ENCODE results near the gene ATRN.

Gene ATRN

DNA sequence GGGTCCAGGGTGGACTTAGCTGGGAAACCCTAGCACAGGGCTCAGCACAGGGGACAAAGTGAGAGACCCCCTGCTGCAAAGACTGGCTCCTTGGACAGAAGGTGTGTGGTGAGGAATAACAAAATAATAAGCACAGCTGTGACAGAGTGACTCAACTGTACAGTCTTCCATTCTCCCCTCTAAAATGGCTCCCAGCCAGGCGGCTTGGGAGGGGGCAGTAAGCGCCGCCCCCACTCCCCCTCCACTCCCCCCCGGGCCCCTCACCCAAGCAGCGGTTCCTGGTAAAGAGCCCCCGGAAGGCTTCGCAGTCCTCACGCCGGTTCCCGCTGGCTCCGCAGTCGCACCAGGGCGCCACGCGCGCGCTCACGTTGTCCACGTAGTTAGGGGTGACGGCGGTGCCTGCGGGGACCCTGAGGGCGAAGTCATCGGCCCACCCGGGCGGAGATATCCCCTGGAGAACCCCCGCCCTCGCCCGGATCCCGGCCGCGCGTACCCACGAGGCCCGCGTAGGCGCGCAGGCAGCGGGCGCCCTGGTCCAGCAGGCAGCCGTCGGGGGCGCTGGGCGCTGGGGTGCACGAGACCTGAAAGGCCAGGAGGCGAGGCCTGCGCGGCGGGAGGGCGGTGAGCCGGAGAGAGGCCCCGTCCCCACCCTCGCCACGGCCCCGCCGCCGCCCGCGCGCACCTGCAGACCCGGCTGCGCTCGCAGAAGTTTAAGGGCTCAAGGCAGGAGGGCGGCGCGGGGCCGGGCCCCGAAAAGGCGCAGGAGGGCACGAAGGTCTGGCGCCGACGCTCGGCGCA is 189.6 kb downstream of the ATRN start:
- no peak for DNase-seq

DNA sequence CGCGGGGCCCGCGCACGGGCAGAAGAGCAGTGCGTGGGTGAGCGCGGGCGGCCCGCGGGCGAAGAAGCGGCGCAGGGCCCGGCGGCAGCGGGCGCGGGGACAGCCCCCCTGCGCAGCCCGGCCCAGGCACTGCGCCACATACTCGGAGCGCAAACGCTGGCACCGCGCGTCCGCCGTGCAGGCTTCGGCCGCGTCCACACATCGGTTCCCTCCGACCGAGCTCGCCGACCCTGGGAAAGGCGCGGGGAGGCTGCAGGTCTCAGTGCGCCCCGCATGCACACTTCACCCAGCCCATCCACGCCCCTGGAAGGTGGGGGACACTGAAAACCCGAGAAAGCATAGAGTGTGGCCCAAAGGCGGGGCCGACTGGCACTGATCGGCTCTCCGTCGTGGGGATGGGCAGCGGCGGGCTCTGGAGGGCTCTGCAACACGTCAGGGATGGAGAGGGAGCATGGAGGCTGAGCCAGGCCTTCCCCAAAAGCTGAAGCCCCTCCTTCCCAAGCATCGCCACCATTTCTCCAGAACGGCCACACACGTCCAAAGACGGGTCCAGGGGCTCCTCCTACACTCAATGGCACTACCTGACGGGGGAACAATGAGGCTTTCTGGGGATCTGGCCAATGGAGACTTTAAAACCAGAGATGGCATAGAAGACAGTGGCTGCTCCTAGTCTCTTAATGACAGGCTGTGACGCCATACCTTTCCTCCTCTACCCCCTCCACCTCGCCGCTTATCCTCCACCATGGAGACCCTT is 190.4 kb downstream of the ATRN start:
- no peak for DNase-seq

DNA sequence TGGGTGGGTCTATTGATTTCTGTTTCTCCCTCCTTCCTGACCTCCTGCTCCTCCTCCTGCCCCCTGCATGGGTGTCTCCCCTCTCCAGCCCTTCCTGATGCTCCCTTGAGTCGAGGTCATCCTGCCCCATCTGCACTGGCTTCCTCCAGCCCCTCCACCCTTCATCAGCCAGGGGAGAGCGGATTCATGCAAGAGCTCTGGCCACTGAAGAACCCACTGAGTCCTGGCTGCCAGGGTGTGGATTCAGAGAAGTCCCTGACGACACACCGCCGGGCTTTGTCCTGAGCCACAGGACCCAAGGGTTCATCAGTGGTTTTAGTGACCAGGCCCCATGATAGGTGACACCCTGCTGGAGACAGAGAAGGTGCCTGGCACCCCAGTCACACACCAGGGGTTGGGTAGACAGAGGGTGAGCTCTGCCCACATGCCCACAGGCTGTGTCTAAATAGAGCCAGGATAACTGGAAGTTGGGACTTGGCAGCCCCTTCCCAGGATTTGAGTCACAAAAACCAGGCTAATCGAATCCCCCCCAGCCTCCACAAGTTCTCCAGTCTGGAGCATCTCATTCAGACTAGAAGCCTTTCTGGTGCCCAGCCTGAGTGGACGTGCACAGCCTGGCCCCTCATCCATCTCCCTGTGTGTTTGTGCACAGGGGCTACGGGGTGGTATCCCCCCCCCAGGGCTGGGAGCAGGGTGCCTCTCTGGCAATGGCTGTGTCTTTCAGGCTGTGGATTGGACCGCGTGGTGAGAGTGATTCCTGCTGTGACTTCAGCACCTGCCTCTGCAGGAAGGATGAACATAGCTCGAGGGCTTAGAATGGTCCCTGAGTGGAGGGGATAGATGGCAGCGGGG is 191.2 kb downstream of the ATRN start:
- DNase-seq = no peak

DNA sequence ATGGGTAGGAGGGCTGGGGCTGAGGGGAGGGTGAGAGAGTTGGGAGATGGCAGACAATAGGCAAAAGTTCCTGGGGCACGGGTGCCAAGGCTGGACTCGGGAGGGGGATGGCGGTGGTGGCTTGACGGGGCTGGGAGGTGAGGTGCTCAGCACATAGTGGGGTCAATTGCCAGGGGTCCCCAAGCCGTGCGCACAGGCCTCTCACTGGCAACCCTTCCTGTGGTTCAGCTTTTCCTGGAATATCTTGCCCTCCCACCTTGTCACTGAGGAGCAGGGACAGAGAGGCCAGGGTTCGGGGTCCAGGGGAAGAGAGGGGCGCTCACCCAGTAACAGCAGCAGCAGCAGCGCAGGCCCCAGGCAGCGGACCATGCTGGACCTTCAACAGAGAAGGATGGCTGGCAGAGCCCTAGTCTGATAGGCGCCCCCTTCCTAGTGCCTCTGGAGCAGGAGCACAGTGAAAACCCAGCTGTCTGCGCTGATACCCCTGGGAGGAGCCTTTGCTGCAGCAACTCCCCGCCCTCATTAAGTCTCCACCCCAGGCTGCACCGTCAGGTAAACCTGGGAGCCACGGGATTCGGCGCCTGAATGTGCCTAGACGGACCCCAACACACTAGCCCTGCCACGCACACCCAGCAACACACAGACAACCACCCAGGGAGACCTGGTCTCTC is 192.3 kb downstream of the ATRN start, which contains the start of gene GFRA4:
Gene GFRA4 (minus strand): TSS at position 369 of the 671 bp plus-strand sequence. CDS start 0 bp downstream, at position 369.
- DNase-seq = no peak

DNA sequence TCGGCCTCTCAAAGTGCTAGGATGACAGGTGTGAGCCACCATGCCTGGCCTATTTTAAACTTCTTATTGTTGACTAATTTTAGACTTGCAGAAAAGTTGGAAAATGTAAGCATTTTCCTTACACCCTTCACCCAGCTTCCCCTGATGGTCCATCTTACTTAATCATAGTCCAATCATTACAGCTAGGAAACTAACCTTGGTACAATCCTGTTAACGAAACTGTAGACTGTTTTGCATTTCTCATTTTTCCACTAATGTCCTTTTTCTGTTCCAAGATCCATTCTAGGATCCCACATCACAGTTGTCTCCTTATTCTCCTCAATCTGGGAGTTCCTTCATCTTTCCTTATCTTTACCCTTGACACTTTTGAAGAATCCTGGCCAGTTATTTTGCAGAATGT is 193.0 kb downstream of the ATRN start:
- no peak for DNase-seq

DNA sequence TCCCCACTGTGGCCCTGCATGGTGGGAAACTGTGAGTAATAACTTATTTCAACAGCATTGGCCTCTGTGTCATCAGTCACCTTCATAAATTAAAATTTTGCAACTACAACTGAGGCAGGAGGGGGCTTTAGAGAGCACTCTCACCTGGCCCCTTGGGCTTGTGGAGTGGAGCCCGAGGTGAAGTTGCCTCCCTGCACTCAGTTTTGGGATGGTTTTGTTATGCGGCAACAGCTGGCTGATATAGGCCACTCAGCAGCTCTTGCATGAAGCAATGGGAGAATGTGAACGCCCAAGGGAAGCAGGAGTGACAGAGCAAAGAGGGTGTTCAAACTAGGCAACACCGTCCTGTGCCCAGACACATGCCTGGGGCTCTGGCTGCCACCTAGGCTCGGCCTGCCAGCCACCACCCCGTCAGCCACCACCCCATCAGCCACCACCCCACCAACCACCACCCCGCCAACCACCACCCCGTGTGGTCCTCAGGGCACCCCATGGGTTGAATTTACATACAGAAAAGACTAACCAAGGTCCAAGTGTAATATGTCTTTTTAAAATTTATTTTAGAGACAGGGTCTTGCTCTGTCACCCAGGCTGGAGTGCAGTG is 196.7 kb downstream of the ATRN start:
- DNase-seq = no peak

DNA sequence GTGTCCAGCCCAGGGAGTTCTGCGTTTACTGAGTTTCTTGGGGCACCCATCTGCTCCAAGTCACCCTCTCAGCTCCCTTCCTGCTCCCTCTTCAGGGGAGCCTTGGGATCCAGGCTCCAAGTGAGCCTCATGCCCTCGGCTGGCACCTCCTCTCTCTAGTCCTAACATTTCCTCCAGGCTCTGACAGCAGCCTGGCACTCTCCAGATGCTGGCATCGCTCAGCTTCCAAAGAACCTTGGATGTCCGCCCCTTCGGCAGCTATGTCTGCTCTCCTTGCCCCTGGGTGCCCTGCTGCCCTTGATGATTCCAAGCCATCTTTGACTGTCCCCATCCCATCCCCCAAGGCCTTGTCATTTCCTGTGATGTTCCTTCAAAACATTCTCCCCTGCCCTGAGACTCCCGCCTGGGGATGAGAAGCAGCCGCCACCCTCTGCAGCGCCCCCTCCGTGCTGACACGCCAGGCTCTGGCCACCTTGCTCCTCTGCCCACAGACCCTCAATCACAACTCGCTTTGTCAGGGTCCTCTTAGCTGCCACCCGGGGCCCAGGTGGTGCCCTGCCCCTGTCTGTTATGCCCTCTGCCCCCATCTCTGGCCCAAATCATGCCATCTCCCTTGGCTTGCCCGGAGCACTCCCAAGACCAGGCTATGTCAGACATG is 199.0 kb downstream of the ATRN start:
- DNase-seq = no peak

DNA sequence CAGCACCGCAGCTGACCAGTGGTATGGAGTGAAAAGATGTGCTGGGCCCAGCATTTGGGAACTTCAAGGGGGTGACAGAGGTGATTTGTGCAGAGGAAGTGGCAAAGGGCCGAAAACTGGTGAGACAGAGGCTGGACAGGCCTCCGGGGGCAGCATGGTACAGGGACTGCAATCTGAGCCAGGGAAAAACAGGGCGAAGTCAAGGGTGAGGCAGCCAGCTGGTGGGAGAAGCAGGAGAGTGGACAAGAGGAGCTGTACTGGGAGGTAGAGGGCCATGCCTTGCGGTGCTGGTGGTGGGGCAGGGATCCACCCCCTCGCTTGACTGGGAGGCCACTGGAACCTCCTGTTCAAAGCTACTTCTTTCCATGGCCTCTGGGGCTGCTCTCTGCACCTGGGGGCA is 199.7 kb downstream of the ATRN start:
- no peak for DNase-seq

DNA sequence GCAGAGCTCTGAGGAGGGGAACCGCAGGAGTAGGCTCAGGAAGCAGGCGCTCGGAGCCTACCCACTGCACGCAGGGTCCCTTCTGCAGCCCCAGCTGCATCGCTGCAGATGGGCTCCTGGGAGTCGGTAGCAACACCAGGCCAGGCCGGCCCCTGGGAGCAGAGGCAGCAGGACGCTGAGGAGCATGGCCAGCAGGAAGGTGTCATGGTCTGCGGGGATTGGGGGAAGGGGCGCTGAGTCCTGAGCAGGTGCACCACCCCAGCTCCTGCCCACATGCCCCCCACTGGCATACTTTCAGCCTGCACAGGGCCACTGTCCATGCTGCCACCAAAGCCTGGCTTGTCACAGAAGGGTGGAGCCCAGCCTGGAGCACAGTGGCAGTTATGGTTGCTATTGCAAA is 200.1 kb downstream of the ATRN start:
- DNase-seq = no peak

DNA sequence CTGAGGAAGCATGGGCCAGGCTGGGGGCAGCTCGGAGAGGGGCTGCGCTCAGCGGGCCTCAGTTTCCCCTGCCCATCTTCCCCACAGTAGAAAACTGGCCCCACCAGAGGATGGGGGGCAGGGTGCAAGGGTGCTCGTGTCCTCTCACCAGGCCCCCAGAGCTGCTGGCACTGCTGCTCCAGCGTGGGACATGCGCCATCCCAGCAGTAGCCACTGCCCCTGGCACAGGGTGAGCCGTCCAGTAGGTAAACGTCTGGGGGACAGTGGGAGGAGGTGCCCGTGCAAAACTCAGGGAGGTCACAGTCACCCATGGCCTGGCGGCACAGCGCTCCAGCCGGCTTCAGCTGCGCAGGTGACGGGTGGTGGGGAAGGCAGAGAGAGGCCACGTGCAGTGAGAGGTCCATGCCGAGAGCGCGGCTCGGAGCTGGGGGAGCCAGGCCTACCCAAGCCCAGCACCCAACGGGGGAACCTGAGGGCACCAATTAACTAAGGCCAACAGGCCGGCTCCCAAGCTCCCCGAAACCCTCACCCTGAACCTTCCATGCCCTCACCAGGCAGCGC is 201.2 kb downstream of the ATRN start:
- DNase-seq = no peak

DNA sequence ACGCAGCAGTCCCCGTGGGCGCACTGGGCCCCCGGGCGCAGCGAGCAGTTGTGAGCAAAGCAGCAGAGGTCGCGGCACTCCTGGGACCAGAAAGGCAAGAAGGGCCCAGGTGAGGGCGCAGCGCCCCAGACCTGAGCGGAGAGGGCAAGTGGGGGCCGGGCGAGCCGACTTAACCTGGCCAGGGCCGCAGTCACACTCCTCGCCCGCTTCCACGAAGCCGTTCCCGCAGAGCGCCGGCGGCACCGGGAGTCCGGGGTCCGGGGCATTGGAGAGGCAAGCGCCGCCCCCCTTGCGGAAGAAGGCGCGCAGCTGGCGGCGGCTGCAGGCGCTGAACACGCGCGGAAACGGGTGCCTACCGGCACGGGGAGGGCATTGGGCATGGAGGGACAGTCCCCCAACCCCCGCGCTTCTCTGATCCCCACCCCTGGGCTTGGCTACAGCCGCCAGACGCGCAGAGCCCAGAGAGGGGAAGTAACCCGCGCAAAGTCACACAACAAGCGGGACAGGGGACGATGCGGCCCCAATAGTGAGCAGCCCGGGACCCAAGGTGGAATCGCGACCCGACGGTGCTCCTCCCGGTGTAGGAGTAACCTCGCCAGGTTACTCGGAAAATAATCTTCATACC is 201.8 kb downstream of the ATRN start:
- no peak for DNase-seq

DNA sequence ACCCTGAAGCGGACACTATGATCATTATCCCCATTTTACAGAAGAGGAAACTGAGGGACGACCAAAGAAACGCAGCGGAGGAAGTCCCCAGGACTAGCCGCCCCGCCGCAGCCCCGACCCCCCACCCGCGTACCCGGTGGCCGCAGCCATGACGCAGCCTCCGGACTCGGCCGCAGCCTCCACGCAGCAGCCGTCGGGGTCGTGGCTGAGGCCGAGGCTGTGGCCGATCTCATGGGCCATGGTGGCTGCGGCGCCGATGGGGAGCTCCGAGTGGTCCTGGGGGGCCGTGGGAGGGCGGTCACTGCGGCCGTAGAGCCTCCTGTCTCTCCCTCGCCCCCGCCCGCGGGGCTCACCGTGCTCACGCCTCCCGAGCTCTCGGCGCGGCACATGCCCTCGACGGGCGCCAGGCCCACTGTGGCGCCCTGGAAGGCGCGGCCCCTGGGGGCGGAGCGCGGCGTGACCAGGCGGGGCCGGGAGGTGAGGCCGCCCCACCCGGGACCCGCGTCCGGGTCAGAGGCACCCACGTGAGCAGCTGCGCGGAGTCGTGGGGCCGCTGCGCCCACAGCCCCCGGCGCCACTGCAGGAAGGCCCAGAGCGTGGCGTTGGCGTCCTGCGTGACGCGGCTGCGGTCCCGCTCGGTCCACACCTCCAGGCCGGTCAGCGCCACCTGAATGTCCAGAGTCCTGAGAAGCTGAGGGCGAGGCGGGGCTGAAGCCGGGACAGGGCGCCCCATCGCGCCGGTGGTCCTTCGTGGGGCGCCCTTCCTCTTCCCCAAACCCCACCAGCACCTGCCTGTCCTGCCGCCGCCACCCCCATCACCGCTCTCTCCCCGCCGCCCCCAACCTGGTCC is 202.6 kb downstream of the ATRN start:
- DNase-seq = no peak

DNA sequence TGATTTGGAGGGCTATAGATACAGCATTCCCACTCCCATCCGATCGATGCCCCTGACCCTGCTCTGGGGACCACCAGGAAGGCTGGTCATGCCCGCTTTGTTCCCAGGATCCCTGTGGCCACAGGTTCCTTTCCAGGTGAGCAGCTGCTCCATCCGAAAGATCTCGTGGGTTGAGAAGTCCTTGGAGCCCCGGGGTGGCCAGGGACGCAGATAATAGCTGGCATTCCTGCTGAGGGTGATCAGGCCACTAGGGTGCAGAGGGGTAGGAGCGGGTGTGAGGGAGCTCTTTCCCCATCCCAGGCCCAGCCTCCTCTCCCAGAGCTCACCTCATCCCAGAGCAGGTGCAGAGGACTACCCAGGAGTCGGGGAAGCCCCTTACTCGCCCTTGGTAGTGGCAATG is 203.6 kb downstream of the ATRN start:
- DNase-seq = no peak

DNA sequence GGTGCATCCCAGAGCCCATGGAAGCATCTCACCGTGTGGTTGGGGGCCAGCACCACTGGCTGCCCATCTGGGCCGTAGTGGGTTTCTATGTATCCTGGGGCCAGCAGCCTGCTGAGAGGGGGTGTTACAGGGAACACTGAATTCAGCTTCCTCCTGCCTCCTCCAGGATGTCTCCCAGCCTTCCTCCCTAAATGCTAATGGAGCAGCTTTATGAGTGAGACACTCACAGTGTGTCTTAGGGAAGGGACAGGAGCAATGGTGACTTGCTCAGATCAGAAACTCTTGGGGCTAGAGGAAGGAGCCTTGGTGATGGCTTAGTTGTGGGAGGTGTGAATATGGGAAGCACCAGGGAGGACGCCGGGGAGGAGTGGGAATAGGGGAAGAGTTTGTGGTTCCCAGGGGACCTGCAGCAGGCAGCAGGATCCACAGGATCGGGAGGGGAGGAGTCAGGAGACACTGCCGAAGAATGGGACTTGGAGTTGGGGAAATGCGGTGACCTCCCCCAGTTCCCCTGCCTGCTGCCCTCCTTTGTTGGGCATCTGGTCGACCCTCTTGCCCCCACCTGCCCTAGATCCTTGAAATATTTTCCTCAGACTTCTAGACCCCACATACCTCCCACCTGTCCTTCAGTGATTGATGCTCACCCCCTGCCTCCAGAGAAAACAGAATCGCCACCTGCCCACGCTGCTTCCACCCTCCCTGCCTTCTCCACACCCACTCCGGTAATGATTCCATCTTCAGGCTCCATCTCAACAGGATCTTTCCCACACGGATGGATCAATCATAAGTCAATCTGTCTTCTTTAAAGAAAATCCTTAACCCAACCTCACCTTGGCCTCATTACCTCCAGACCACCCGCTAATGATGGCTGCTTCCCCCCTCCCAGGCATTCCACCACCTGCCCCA is 204.4 kb downstream of the ATRN start:
- no peak for DNase-seq

DNA sequence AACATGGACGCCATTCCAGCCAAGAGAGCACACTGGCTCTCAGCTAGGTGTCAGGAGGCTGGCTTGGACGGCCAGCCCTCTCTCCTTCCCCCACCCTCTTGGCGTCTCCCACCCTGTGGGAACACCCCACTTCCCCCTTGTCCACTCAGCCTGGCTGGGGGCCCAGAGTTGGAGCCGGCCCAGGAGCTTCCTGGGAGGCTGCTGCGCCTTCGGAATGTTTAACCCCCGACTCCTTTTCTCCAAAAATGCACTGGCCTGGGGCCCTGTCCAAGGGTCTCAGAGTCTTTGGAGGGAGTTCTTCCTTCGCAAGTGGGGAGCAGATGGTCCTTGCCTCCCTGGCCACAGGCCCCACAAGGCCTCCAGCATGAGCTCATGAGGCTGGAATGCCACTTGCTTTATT is 206.9 kb downstream of the ATRN start:
- DNase-seq = no peak

DNA sequence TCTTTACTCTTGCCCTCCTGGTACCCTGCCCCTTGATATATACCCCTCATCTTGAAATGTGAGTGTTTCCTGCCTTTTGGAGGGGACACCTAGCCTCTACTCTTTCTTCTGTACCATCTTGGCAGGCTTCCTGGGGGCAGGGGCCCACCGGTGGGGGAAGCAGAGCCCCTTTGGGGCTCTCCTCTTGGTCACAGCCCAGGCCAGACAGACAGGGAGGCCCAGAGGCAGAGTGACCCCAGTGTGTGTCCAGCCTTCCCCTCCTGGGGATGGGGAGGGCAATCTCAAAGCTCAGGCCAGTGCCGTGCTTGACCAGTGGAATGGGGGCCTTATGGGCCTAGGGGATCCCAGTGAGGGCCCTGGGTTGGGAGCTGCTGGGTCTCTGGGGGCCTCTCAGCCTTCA is 207.4 kb downstream of the ATRN start:
- DNase-seq = no peak

DNA sequence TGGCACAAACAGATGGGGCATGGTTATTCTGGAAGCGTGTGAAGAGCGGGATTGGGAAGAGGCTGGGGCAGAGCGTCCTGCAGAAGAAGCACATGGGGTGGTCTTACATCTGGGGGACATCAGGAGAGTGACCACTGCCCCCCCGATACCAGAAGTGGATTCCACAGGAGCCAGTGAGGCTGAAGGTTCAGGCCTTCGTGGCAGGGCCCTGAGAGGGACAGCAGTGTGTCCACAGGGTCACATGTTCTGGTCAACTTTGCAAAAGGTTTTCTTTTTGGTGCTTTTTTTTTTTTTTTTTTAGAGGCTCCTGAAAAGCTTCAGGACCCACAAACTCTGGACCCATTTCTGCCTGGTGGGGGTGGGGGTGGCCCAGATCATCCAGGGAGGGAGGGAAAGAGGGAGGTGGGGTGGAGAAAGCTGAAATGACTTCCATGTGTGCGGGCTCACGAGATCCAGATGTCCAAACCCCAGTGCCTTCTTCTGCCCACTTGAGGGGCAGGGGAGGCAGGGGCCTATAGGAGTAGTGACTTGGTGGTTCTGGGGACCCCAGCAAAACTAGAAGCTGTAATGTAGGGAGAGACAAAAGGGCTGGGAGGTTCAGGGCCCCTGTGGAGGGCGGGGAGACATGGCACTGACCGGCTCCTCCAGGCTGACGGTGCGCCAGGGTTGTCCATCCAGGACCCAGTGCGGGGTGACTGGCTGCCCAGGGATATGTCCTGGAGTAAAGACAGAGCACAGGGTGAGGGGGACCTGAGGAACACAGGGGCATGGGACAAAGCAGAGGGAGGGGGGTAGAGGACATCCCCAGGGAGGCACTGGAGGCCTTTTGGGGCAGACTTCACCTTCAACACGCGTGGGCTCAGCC is 208.3 kb downstream of the ATRN start:
- no peak for DNase-seq
